Measurements from ENCODE around the gene AFG3L2.

- TF ChIP-seq CTCF (IDR thresholded peaks at IDR 0.05; ENCODE audit: low read depth, low read length), result no peak
- no peak for TF ChIP-seq EZH2phosphoT487 (IDR thresholded peaks at IDR 0.05; ENCODE audit: low read depth)
Observed at GRCh38 chr18:12346240-12346565, 30.8 kb downstream of the AFG3L2 start.
